HepG2 (cell line): ENCODE data around the gene SPECC1L. TPM values are rescaled to one million over a fixed set of nuclear protein-coding genes. Genes with fewer than 3 reads are reported as not detected.

Experiments used
- ATAC-seq: fragments of 200-7000 bp; cut with Tn5 transposase; 3 replicates; pipeline ENCODE4 v1.9.1; 2020; ENCODE audit warnings: mild to moderate bottlenecking, moderate library complexity
- BruUV-seq: library from RNA; stranded (reverse); fragments of 400-500 nt; replicated peaks from 2 replicates; lab custom pipeline; 2021; lab: Mats Ljungman, UMichigan
- CTCF ChIA-PET: fragments of 300-600 bp; formaldehyde crosslinking; extraction: SDS; loops from one replicate; lab custom pipeline; 2021; ENCODE audit warnings: low total read pairs, inconsistent platforms, low intra/inter-chr PET ratio; lab: Yijun Ruan, JAX
- POLR2A ChIA-PET: fragments of 350-600 bp; sonication (Branson Sonifier 250); formaldehyde crosslinking; loops from one replicate; lab custom pipeline; 2020; ENCODE audit warnings: antibody characterized with exemption, inconsistent platforms; lab: Yijun Ruan, JAX
- DNase-seq: peaks from one replicate; pipeline ENCODE4 v3.0.0-alpha.2; 2015; ENCODE audit warnings: low spot score
- FAIRE-seq: peaks from 3 replicates; lab custom pipeline; 2011; peaks lifted over from hg19 to GRCh38; lab: Jason Lieb, UNC
- H2AFZ ChIP-seq: one replicate; pipeline ENCODE4 v1.6.1; 2011; ENCODE audit warnings: low read length, inconsistent platforms
- H3K27ac ChIP-seq: fragments of 300-600 bp; 3 replicates; pipeline ENCODE4 v1.8.0; 2011; ENCODE audit warnings: mixed run types, mild to moderate bottlenecking, mixed read lengths, low read length, inconsistent platforms; ENCODE audit not compliant: insufficient read depth; ENCODE audit errors: extremely low read length
- H3K27me3 ChIP-seq, 2 experiments: fragments of 200-600 bp in 1 of 2; 2 replicates in 1 of 2; 3 replicates in 1 of 2; pipeline versions ENCODE4 v1.6.0 to v1.8.0; 2011; ENCODE audit warnings: low read length in 2 of 2, mild to moderate bottlenecking in 2 of 2, moderate library complexity in 2 of 2, inconsistent platforms in 1 of 2; ENCODE audit not compliant: insufficient read depth in 2 of 2, control insufficient read depth in 1 of 2
- H3K36me3 ChIP-seq, 2 experiments: fragments of 200-600 bp in 1 of 2; replicated peaks in 1 of 2; 2 replicates in 1 of 2; 3 replicates in 1 of 2; pipeline versions ENCODE4 v1.5.1 to v1.8.0; 2011; ENCODE audit warnings: low read length in 2 of 2, inconsistent platforms in 1 of 2; ENCODE audit not compliant: insufficient read depth in 2 of 2, control insufficient read depth in 1 of 2
- H3K4me1 ChIP-seq: 2 replicates; pipeline ENCODE4 v1.5.1; 2012; ENCODE audit warnings: low read length, inconsistent platforms; ENCODE audit not compliant: insufficient read depth
- H3K4me2 ChIP-seq: 2 replicates; pipeline ENCODE4 v1.6.0; 2011; ENCODE audit warnings: low read depth, low read length, inconsistent platforms
- H3K4me3 ChIP-seq, 3 experiments: fragments of 200-600 bp in 1 of 3; sonication (generic), shearing (Covaris generic) in 1 of 3; replicated peaks in 1 of 3; 2 replicates each; pipeline ENCODE4 v1.5.1; 2011 to 2016; ENCODE audit warnings: low read length in 3 of 3, inconsistent platforms in 2 of 3, low read depth in 2 of 3, mild to moderate bottlenecking in 2 of 3, control low read depth in 1 of 3, mixed read lengths in 1 of 3; ENCODE audit not compliant: insufficient read depth in 1 of 3
- H3K79me2 ChIP-seq: one replicate; pipeline ENCODE4 v1.6.1; 2011; ENCODE audit warnings: low read length, inconsistent platforms; ENCODE audit not compliant: insufficient read depth
- H3K9ac ChIP-seq: 2 replicates; pipeline ENCODE4 v1.6.0; 2011; ENCODE audit warnings: mild to moderate bottlenecking, low read depth, low read length, inconsistent platforms; ENCODE audit not compliant: insufficient read depth
- H3K9me3 ChIP-seq: 2 replicates; pipeline ENCODE4 v1.5.1; 2012; ENCODE audit warnings: mild to moderate bottlenecking, low read length
- H4K20me1 ChIP-seq: 2 replicates; pipeline ENCODE4 v1.6.0; 2011; ENCODE audit warnings: inconsistent platforms, mild to moderate bottlenecking, low read length, moderate library complexity; ENCODE audit not compliant: insufficient read depth
- ARHGAP35 ChIP-seq: sonication (generic); formaldehyde crosslinking; IDR thresholded peaks from 2 replicates; pipeline ENCODE4 v1.9.0; 2022; ENCODE audit warnings: mild to moderate bottlenecking, inconsistent platforms, moderate library complexity, missing genetic modification reagents, borderline replicate concordance
- CCAR2 ChIP-seq: fragments of 200-400 bp; formaldehyde crosslinking; optimal IDR thresholded peaks from 2 replicates; pipeline ENCODE3; 2018; ENCODE audit warnings: low read depth, mild to moderate bottlenecking, low read length, moderate library complexity
- ISL2 ChIP-seq: sonication (generic); formaldehyde crosslinking; IDR thresholded peaks from 2 replicates; pipeline ENCODE4 v1.5.0; 2020; ENCODE audit warnings: missing genetic modification reagents
- KAT8 ChIP-seq: IDR thresholded peaks from 2 replicates; pipeline ENCODE4 v1.6.1; 2016; ENCODE audit warnings: missing genetic modification reagents, missing compliant biosample characterization
- KLF9 ChIP-seq: IDR thresholded peaks from 2 replicates; pipeline ENCODE4 v1.6.1; 2016; ENCODE audit warnings: low read depth
- NFE2L1 ChIP-seq: sonication (generic); formaldehyde crosslinking; IDR thresholded peaks from 2 replicates; pipeline ENCODE4 v1.4.0; 2020; ENCODE audit warnings: missing genetic modification reagents, mild to moderate bottlenecking, borderline replicate concordance
- NFIB ChIP-seq: sonication (generic); formaldehyde crosslinking; IDR thresholded peaks from 2 replicates; pipeline ENCODE4 v1.9.0; 2021; ENCODE audit warnings: missing genetic modification reagents, mild to moderate bottlenecking, borderline replicate concordance
- SNAI1 ChIP-seq: sonication (generic); formaldehyde crosslinking; IDR thresholded peaks from 2 replicates; pipeline ENCODE4 v1.5.0; 2020; ENCODE audit warnings: mild to moderate bottlenecking, missing genetic modification reagents, borderline replicate concordance
- ZBTB7A ChIP-seq: sonication (generic); formaldehyde crosslinking; IDR thresholded peaks from 2 replicates; pipeline ENCODE4 v1.8.0; 2022; ENCODE audit warnings: mild to moderate bottlenecking, missing genetic modification reagents
- ZFP62 ChIP-seq: sonication (generic); formaldehyde crosslinking; IDR thresholded peaks from 2 replicates; pipeline ENCODE4 v1.4.0; 2020; ENCODE audit warnings: missing genetic modification reagents
- ZNF431 ChIP-seq: sonication (generic); formaldehyde crosslinking; IDR thresholded peaks from 2 replicates; pipeline ENCODE4 v1.9.0; 2022; ENCODE audit warnings: missing genetic modification reagents, low read depth, mild to moderate bottlenecking, borderline replicate concordance
- WGBS: methylation state at CpG from one replicate; pipeline ENCODE4 v1.1.6; 2017; ENCODE audit warnings: low lambda C conversion rate; 5-methylcytosine and 5-hydroxymethylcytosine counted together
- in situ Hi-C: cut with HindIII; loops from 2 replicates; pipeline ENCODE4 v1.10.0; 2017; ENCODE audit warnings: low pct_unique_long_range_greater_than_20kb; ENCODE audit not compliant: extremely low pct_ligation_motif_present
- intact Hi-C: fragments of 100-400 bp; cut with micrococcal nuclease; formaldehyde crosslinking; loops from one replicate; pipeline ENCODE4 v1.10.0; 2022; ENCODE audit not compliant: unreplicated experiment
- polyA plus RNA-seq, 8 experiments: library from polyadenylated mRNA; depleted of rRNA in 3 of 8; stranded (reverse) in 7 of 8; unstranded in 1 of 8; fragments of >200 nt; fragmentation: Illumina TruSeq in 4 of 8; extraction: Trizol in 4 of 8; gene quantifications; 2 replicates each; pipeline versions ENCODE4 v1.2.1 to v1.2.3, GENCODE V29; 2011 to 2016; ENCODE audit warnings: low read depth in 4 of 8, missing spikeins in 1 of 8, mixed read lengths in 1 of 8; ENCODE audit not compliant: insufficient read depth in 1 of 8
- total RNA-seq, 5 experiments: library from RNA; depleted of rRNA; stranded (reverse); fragments of >200 nt; fragmentation: Illumina TruSeq; extraction: Trizol; gene quantifications; 2 replicates each; pipeline ENCODE4 v1.2.3, GENCODE V29; 2016; ENCODE audit warnings: low read depth in 1 of 5
- TF ChIP-seq, protein P1 (sequence below): sonication (generic); formaldehyde crosslinking; IDR thresholded peaks from 2 replicates; pipeline ENCODE4 v1.8.0; 2022; ENCODE audit warnings: missing genetic modification reagents, low read depth, mild to moderate bottlenecking, borderline replicate concordance
- TF ChIP-seq, protein P2 (sequence below): sonication (generic); formaldehyde crosslinking; IDR thresholded peaks from 2 replicates; pipeline ENCODE4 v1.4.0; 2020; ENCODE audit warnings: mild to moderate bottlenecking, missing genetic modification reagents
- TF ChIP-seq, protein P3 (sequence below): sonication (generic); formaldehyde crosslinking; conservative IDR thresholded peaks from 2 replicates; pipeline ENCODE4 v1.8.0; 2022; ENCODE audit warnings: mild to moderate bottlenecking, moderate library complexity, missing genetic modification reagents
- TF ChIP-seq, protein P4 (sequence below): sonication (generic); formaldehyde crosslinking; IDR thresholded peaks from 2 replicates; pipeline ENCODE4 v1.4.0; 2020; ENCODE audit warnings: missing genetic modification reagents, mild to moderate bottlenecking, borderline replicate concordance

The SPECC1L gene
- total and polyA plus RNA-seq, 2 of the 13 experiments (the other 11 are each of a cell fraction or from before 2014, with no cell fraction given): 14.1 to 30.3 TPM

DNA sequence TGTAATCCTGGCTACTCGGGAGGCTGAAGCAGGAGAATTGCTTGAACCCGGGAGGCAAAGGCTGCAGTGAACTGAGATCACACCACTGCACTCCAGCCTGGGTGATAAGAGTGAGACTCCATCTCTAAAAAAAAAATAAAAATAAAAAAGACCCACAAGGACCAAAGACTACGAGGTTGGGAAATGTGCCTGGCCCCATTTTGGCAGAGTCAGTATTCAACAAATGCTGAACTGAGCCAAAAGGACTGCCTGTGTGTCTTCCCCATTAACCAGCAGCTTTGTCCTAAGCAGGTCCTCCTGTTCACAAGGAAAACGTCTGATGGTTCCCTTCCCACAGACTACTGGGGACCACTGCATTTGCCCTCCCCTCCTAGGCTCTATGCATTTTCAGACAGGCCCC lies 184.4 kb downstream of the SPECC1L start:
- Histone ChIP-seq H3K79me2 (no peaks in the 10 kb centered on the region), H4K20me1 (no peaks in the 10 kb centered on the region), H2AFZ (no peak overlapping the region), H3K4me1 (peaks cover 35% of the 10 kb centered on the region), H3K36me3 (no peaks in the 10 kb centered on the region), H3K27me3 (no peaks in the 10 kb centered on the region), H3K27ac (no peak overlapping the region), H3K9me3 (no peaks in the 10 kb centered on the region), H3K4me2 (peak overlapping the region; percentile 61; the same call in 1 of the 2 replicates), H3K9ac (no peak overlapping the region), H3K4me3 (no peak overlapping the region)
- BruUV-seq: no TSS peak
- intact Hi-C loops (no loop called here), in situ Hi-C loops (no loop called here)
- ChIA-PET CTCF (no interaction called here), POLR2A (interaction anchor here (1.2 to 1.9 kb wide), 2 partner anchors 42 to 51 kb away, joined by 3 to 7 read pairs; no protein-coding TSS in a partner anchor)
- ATAC-seq (no peak), DNase-seq (no peak), FAIRE-seq (no peak)
- whole genome bisulfite sequencing: 48% methylated on average over 4 of the region's 4 CpGs
- TF ChIP-seq, protein P1, sequence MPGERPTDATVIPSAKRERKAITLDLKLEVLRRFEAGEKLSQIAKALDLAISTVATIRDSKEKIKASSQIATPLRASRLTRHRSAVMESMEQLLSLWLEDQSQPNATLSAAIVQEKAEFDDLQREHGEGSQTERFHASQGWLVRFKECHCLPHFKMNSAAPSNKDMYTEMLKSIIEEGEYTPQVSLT (CRISPR knock-in tag): no peak
- TF ChIP-seq, protein P2, sequence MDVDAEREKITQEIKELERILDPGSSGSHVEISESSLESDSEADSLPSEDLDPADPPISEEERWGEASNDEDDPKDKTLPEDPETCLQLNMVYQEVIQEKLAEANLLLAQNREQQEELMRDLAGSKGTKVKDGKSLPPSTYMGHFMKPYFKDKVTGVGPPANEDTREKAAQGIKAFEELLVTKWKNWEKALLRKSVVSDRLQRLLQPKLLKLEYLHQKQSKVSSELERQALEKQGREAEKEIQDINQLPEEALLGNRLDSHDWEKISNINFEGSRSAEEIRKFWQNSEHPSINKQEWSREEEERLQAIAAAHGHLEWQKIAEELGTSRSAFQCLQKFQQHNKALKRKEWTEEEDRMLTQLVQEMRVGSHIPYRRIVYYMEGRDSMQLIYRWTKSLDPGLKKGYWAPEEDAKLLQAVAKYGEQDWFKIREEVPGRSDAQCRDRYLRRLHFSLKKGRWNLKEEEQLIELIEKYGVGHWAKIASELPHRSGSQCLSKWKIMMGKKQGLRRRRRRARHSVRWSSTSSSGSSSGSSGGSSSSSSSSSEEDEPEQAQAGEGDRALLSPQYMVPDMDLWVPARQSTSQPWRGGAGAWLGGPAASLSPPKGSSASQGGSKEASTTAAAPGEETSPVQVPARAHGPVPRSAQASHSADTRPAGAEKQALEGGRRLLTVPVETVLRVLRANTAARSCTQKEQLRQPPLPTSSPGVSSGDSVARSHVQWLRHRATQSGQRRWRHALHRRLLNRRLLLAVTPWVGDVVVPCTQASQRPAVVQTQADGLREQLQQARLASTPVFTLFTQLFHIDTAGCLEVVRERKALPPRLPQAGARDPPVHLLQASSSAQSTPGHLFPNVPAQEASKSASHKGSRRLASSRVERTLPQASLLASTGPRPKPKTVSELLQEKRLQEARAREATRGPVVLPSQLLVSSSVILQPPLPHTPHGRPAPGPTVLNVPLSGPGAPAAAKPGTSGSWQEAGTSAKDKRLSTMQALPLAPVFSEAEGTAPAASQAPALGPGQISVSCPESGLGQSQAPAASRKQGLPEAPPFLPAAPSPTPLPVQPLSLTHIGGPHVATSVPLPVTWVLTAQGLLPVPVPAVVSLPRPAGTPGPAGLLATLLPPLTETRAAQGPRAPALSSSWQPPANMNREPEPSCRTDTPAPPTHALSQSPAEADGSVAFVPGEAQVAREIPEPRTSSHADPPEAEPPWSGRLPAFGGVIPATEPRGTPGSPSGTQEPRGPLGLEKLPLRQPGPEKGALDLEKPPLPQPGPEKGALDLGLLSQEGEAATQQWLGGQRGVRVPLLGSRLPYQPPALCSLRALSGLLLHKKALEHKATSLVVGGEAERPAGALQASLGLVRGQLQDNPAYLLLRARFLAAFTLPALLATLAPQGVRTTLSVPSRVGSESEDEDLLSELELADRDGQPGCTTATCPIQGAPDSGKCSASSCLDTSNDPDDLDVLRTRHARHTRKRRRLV (CRISPR knock-in tag): no peak
- TF ChIP-seq SNAI1 (CRISPR knock-in tag): no peak
- TF ChIP-seq KLF9 (CRISPR knock-in tag): no peak
- TF ChIP-seq NFE2L1 (CRISPR knock-in tag): no peak
- TF ChIP-seq, protein P3, sequence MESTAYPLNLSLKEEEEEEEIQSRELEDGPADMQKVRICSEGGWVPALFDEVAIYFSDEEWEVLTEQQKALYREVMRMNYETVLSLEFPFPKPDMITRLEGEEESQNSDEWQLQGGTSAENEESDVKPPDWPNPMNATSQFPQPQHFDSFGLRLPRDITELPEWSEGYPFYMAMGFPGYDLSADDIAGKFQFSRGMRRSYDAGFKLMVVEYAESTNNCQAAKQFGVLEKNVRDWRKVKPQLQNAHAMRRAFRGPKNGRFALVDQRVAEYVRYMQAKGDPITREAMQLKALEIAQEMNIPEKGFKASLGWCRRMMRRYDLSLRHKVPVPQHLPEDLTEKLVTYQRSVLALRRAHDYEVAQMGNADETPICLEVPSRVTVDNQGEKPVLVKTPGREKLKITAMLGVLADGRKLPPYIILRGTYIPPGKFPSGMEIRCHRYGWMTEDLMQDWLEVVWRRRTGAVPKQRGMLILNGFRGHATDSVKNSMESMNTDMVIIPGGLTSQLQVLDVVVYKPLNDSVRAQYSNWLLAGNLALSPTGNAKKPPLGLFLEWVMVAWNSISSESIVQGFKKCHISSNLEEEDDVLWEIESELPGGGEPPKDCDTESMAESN (CRISPR knock-in tag): no peak
- no peak for TF ChIP-seq KAT8 (CRISPR knock-in tag)
- TF ChIP-seq ZFP62 (CRISPR knock-in tag): no peak
- TF ChIP-seq, protein P4, sequence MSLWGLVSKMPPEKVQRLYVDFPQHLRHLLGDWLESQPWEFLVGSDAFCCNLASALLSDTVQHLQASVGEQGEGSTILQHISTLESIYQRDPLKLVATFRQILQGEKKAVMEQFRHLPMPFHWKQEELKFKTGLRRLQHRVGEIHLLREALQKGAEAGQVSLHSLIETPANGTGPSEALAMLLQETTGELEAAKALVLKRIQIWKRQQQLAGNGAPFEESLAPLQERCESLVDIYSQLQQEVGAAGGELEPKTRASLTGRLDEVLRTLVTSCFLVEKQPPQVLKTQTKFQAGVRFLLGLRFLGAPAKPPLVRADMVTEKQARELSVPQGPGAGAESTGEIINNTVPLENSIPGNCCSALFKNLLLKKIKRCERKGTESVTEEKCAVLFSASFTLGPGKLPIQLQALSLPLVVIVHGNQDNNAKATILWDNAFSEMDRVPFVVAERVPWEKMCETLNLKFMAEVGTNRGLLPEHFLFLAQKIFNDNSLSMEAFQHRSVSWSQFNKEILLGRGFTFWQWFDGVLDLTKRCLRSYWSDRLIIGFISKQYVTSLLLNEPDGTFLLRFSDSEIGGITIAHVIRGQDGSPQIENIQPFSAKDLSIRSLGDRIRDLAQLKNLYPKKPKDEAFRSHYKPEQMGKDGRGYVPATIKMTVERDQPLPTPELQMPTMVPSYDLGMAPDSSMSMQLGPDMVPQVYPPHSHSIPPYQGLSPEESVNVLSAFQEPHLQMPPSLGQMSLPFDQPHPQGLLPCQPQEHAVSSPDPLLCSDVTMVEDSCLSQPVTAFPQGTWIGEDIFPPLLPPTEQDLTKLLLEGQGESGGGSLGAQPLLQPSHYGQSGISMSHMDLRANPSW (CRISPR knock-in tag): no peak
- TF ChIP-seq CCAR2: no peak
- no peak for TF ChIP-seq ZNF431 (CRISPR knock-in tag)
- no peak for TF ChIP-seq NFIB (CRISPR knock-in tag)
- no peak for TF ChIP-seq ISL2
- no peak for TF ChIP-seq ZBTB7A (CRISPR knock-in tag)
- no peak for TF ChIP-seq ARHGAP35 (CRISPR knock-in tag)
